HG03045 (cell line): ENCODE measurements around the gene ARL8B.

Source experiments
- ATAC-seq: cut with Tn5 transposase; IDR thresholded peaks from one replicate; pipeline ENCODE4 v1.9.1; 2021; ENCODE audit warnings: mild to moderate bottlenecking, moderate library complexity; ENCODE audit not compliant: unreplicated experiment

ARL8B gene

GRCh38 chr3:5186089-5186857 lies 64.2 kb downstream of the ARL8B start:
- no peak for ATAC-seq

- ATAC-seq, result no peak
Observed at GRCh38 chr3:5186858-5187155, 64.7 kb downstream of the ARL8B start.

- ATAC-seq, result peak; percentile 86
Observed at GRCh38 chr3:5187156-5187919, 65.2 kb downstream of the ARL8B start, which contains the start of gene EDEM1. Gene EDEM1 (plus strand): TSS chr3:5187707. CDS start chr3:5187806, 99 bp downstream.

- peak; percentile 18 for ATAC-seq
Observed at GRCh38 chr3:5187920-5188418, 65.9 kb downstream of the ARL8B start.

- no peak for ATAC-seq
Observed at GRCh38 chr3:5188419-5189221, 66.5 kb downstream of the ARL8B start.

GRCh38 chr3:5190147-5190791 lies 68.2 kb downstream of the ARL8B start:
- no peak for ATAC-seq

- ATAC-seq, result no peak
Observed at GRCh38 chr3:5191555-5192304, 69.6 kb downstream of the ARL8B start.

- ATAC-seq, result no peak
Observed at GRCh38 chr3:5192571-5193365, 70.7 kb downstream of the ARL8B start.

- ATAC-seq, result no peak
Observed at GRCh38 chr3:5194341-5194740, 72.2 kb downstream of the ARL8B start.

GRCh38 chr3:5194801-5195509 lies 72.9 kb downstream of the ARL8B start:
- ATAC-seq, result peak; percentile 23

- no peak for ATAC-seq
Observed at GRCh38 chr3:5195605-5196004, 73.5 kb downstream of the ARL8B start.

GRCh38 chr3:5197022-5197421 lies 74.9 kb downstream of the ARL8B start:
- no peak for ATAC-seq

GRCh38 chr3:5197470-5198312 lies 75.6 kb downstream of the ARL8B start:
- ATAC-seq, result peak; percentile 74

GRCh38 chr3:5198313-5198677 lies 76.2 kb downstream of the ARL8B start:
- ATAC-seq, result no peak

- ATAC-seq, result no peak
Observed at GRCh38 chr3:5198986-5199731, 77.1 kb downstream of the ARL8B start.

- no peak for ATAC-seq
Observed at GRCh38 chr3:5201536-5201935, 79.4 kb downstream of the ARL8B start.

GRCh38 chr3:5202222-5202621 lies 80.1 kb downstream of the ARL8B start:
- no peak for ATAC-seq
